Measurements from ENCODE around the gene LTO1. TPM values are rescaled to one million over a fixed set of nuclear protein-coding genes. Genes with fewer than 3 reads are reported as not detected.

LTO1 gene
- total RNA-seq, 1 donor from 2014 or later: 52.5 TPM

DNA sequence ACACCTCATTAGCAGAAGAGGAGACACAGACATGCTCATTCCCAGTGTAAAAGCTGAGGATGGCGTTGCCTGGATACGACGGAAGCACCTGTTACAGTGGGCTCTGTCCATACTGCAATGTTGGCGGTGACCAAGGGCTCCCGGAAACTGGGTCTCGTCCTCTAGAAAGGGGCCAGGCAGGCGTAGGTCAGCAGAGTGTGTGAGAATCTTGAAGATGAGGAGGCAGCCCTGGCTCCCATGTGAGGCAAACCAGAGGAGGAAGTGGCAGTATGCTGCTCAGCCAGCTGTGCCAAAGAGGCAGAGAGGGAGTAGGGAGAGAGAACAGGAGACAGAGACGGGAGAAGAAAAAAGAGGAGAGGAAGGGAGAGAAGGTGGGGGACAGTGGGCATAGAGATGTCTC lies 10.3 kb downstream of the LTO1 start:
- H3K4me3 Mint-ChIP-seq: no peak overlapping the region
- H3K4me1 Mint-ChIP-seq: no peaks in the 10 kb centered on the region
- ATAC-seq (ENCODE audit: low read depth) (no peak), DNase-seq (no peak)
- TF ChIP-seq, protein P1, sequence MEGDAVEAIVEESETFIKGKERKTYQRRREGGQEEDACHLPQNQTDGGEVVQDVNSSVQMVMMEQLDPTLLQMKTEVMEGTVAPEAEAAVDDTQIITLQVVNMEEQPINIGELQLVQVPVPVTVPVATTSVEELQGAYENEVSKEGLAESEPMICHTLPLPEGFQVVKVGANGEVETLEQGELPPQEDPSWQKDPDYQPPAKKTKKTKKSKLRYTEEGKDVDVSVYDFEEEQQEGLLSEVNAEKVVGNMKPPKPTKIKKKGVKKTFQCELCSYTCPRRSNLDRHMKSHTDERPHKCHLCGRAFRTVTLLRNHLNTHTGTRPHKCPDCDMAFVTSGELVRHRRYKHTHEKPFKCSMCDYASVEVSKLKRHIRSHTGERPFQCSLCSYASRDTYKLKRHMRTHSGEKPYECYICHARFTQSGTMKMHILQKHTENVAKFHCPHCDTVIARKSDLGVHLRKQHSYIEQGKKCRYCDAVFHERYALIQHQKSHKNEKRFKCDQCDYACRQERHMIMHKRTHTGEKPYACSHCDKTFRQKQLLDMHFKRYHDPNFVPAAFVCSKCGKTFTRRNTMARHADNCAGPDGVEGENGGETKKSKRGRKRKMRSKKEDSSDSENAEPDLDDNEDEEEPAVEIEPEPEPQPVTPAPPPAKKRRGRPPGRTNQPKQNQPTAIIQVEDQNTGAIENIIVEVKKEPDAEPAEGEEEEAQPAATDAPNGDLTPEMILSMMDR (IDR thresholded peaks at IDR 0.05): no peak
- no peak overlapping the region for H3K27ac Mint-ChIP-seq
- peaks cover 62% of the 10 kb centered on the region for H3K36me3 Mint-ChIP-seq (ENCODE audit: low read depth)
- CTCF ChIA-PET: no interaction called here
- intact Hi-C loops (cut with micrococcal nuclease): no loop called here
- H3K9me3 Mint-ChIP-seq: no peaks in the 10 kb centered on the region
- POLR2A ChIA-PET: no interaction called here
- no peaks in the 10 kb centered on the region for H3K27me3 Mint-ChIP-seq

DNA sequence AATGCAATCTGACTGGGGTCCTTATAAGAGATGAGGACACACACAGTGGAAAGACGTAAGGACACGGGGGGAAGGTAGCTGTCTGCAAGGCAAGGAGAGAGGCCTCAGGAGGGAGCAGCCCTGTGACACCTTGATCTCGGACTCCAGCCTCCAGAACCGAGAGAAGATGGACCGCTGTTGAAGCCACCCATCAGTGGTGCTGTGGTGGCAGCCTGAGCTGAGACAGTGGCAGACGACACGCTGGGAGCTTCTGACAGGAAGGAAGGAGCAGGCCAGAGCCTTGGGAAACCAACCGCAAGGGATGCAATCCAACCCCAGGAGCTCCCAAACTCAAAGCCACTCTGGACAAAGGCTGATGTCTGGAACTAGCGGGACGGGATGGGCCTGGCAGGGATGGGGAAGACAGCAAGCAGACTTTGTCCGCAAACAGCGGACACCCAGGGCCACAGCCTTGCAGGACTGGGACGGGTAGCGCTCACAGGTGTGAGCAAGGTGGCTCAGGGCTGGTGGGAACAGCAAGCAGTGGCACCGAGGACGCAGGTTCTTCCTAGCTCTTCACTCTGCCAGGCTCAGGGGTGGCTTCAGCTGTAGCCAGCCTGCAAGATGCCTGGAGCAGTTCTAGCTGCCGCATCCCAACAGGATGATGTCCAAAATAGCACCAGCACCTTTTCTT lies 10.9 kb downstream of the LTO1 start:
- peaks cover 55% of the 10 kb centered on the region for H3K36me3 Mint-ChIP-seq (ENCODE audit: low read depth)
- CTCF ChIA-PET: no interaction called here
- intact Hi-C loops (cut with micrococcal nuclease): no loop called here
- POLR2A ChIA-PET: no interaction called here
- no peaks in the 10 kb centered on the region for H3K27me3 Mint-ChIP-seq
- DNase-seq: no peak
- H3K9me3 Mint-ChIP-seq: no peaks in the 10 kb centered on the region
- H3K4me1 Mint-ChIP-seq: no peaks in the 10 kb centered on the region
- TF ChIP-seq, protein P1 (IDR thresholded peaks at IDR 0.05): no peak
- no peak overlapping the region for H3K4me3 Mint-ChIP-seq
- ATAC-seq (ENCODE audit: low read depth): no peak
- H3K27ac Mint-ChIP-seq: no peak overlapping the region

DNA sequence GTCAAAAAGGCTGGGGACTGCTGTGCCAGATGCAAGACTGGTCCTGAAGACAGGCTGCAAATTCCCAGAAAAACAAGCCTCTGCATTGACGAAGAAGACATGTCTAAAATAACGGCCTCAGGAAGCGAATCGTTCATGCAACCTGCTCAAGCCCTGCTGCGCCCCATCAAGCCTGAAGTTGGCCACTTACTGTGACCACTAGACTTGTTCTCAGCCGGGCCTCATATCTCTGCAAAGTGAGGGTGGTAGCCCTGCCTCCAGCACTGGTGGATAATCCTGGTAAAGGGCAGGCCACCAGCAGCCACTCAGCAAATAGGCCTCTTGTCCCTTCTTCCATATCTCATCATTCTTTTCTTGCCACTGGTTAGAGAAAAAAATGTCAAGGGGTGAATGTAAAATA lies 11.8 kb downstream of the LTO1 start:
- DNase-seq (no peak), ATAC-seq (ENCODE audit: low read depth) (no peak)
- POLR2A ChIA-PET: interaction anchor here (1.2 kb wide), 1 partner anchor 11 kb away, joined by 3 read pairs; the partner anchor contains the start of gene LTO1
- Mint-ChIP-seq H3K36me3 (ENCODE audit: low read depth) (peaks cover 51% of the 10 kb centered on the region), H3K27me3 (no peaks in the 10 kb centered on the region), H3K4me3 (no peak overlapping the region), H3K4me1 (no peaks in the 10 kb centered on the region), H3K9me3 (no peaks in the 10 kb centered on the region), H3K27ac (no peak overlapping the region)
- CTCF ChIA-PET: no interaction called here
- intact Hi-C loops (cut with micrococcal nuclease): no loop called here
- TF ChIP-seq, protein P1 (IDR thresholded peaks at IDR 0.05): no peak

DNA sequence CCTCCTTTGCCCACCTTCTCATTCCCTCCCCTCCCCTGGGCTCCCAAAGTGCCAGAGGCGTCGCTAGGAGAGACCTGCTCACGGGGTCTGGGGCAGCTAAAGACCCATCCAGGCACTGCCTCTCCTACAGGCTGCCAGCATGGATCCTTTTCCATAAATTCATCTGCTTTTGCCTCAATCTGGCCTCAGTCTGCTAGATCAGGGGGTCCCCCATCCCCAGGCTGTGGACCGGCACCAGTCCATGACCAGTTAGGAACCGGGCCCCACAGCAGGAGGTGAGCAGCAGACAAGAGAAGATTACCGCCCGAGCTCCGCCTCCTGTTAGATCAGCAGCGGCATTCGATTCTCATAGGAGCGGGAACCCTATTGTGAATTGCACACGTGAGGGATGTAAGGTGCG lies 12.3 kb downstream of the LTO1 start:
- intact Hi-C loops (cut with micrococcal nuclease): no loop called here
- peaks cover 48% of the 10 kb centered on the region for H3K36me3 Mint-ChIP-seq (ENCODE audit: low read depth)
- H3K27me3 Mint-ChIP-seq: no peaks in the 10 kb centered on the region
- CTCF ChIA-PET: no interaction called here
- TF ChIP-seq, protein P1 (IDR thresholded peaks at IDR 0.05): no peak
- POLR2A ChIA-PET: interaction anchor here (1.2 kb wide), 1 partner anchor 12 kb away, joined by 3 read pairs; the partner anchor contains the start of gene LTO1
- no peak for DNase-seq
- ATAC-seq (ENCODE audit: low read depth): no peak
- H3K27ac Mint-ChIP-seq: no peak overlapping the region
- H3K9me3 Mint-ChIP-seq: no peaks in the 10 kb centered on the region
- H3K4me3 Mint-ChIP-seq: no peak overlapping the region
- H3K4me1 Mint-ChIP-seq: no peaks in the 10 kb centered on the region

DNA sequence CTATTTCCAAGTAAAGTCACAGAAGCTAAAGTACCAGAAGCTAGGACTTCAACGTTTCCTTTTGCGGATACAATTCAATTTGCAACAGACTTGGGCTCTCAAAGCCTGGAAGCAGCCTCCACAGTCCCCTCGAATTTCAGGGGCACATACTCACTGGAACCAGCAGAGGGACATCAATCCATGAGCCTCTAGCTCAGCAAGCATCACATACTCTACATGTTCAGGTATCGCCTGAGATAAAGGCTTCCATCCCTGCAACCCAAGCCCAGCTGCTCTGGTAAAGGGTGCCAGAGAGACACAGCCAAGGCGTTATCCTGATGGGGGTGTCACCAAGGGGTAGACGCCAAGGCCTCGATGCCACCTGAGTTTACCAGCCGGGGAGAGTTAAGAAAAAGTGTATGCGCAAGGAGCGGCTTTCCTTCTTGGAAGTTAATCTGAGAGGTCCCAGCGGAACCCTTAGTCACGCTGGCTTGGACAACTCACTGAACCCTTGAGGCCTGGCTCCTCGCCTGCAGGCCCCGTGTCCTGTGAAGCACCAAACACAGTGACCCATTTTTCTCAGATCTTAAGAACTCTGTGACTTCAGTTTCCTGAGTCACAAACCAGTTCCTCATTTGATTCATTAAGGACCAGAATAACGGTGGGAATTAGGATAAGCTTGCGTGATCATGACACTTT lies 13.0 kb downstream of the LTO1 start:
- Mint-ChIP-seq H3K27me3 (no peaks in the 10 kb centered on the region), H3K4me3 (no peak overlapping the region), H3K9me3 (no peaks in the 10 kb centered on the region), H3K36me3 (ENCODE audit: low read depth) (peaks cover 41% of the 10 kb centered on the region), H3K27ac (no peak overlapping the region), H3K4me1 (no peaks in the 10 kb centered on the region)
- POLR2A ChIA-PET: interaction anchor here (1.2 kb wide), 1 partner anchor 12 kb away, joined by 3 read pairs; the partner anchor contains the start of gene LTO1
- CTCF ChIA-PET: interaction anchor here (1.0 kb wide), 1 partner anchor 8 kb away, joined by 3 read pairs; no protein-coding TSS in a partner anchor
- DNase-seq (no peak), ATAC-seq (ENCODE audit: low read depth) (no peak)
- TF ChIP-seq, protein P1 (IDR thresholded peaks at IDR 0.05): no peak
- intact Hi-C loops (cut with micrococcal nuclease): no loop called here
